DMS114 treated with DMSO at 0.1 percent for 48 hours (cell line): ENCODE data around the gene TMED4.
"Not testable (repeated sequence)": the region's sequence is repeated elsewhere in the genome, so short reads cannot be mapped to it uniquely, and the experiment has no call there.

Experiments used
- DNase-seq: peaks from one replicate; lab custom pipeline; 2025; ENCODE audit not compliant: unreplicated experiment; lab: John Stamatoyannopoulos, UW

Gene TMED4

DNA sequence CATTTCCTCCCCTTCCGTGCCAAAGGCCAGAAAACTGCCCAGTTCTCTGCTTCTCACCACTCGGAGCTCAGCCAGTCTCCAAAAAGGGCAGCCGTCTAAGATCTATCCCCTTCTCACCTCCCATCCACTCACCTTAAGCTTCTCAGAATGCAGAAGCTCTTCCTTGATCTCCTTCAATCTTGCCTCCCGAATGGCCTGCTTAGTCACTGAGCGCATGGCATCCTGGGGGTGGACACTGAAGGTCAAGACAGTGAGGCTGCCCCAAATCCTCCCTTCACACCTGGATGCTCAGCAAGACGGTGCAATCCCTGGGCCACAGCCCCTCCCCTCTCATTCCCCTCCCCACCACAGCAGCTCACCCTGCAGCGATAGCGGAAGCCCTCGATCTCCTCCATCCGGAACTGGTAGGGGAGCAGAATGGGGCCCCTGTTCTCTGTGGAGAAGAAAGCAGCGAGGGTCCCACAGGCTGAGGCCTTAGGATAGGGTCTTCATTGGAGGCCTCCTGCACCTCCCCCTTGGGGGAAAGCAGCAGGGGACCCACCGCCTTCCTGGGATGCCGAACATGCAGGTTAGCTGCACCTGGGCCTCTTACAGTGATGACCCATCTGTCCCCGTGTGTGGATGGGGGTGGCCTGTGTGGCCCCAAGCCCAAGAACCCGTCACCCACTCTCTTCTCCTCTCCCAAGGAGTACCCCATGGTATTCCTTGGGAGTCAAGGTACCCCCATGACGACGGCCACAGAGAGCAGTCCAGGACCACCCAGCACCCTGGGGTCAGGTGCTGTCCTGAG, 13.1 kb downstream of the TMED4 start:
- DNase-seq = no peak

GRCh38 chr7:44567884-44568283, 14.1 kb downstream of the TMED4 start:
- DNase-seq = no peak

GRCh38 chr7:44566680-44567079, 15.4 kb downstream of the TMED4 start:
- DNase-seq = no peak

GRCh38 chr7:44565795-44566559, 16.1 kb downstream of the TMED4 start:
- DNase-seq = no peak

DNA sequence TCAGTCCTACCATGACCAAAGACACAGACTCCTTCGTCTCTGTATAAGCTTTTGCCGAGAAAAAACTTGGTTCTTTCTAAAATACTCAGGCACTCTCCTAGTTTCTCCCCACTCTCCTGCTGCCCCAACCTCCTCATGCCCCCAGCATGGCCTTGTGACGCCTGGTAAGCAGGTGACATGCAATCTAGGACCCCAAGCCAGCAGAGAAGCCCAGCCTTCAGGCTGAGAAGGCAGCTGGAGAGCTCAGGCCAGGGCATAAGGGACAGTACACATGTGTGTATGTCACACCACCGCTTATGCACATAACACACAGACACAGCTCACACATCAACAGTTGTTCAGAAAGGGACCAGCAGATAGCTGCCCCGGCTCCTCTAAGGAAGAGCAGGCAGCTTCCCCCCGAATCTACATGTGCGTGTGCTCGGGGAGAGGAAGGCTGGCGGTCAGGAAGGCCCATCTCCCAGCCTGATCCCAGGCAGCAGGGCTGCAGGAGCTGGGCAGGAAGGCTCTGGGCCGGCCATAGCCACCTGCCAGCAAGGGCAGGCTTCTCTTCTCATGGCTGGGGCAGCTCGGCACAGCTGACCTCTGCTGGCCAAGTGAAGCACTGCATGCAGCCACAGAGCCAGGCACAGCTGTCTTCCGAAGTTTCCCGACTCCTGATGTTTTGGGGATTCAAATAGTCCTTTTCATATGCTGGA, 16.8 kb downstream of the TMED4 start:
- peak; percentile 49 for DNase-seq

GRCh38 chr7:44564606-44565005, 17.4 kb downstream of the TMED4 start:
- DNase-seq = no peak

GRCh38 chr7:44563171-44563679, 18.8 kb downstream of the TMED4 start:
- DNase-seq = no peak

DNA sequence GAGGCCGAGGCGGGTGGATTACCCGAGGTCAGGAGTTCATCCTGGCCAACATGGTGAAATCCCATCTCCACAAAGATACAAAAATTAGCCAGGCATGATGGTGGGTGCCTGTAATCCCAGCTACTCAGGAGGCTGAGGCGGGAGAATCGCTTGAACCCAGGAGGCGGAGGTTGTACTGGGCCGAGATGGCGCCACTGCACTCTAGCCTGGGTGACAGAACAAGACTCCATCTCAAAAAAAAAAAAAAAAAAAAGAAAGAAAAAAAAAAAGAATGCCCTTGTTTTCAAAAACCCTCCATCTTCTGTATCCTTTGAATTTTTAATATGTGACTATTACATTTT, 19.4 kb downstream of the TMED4 start:
- not testable (repeated sequence) for DNase-seq

DNA sequence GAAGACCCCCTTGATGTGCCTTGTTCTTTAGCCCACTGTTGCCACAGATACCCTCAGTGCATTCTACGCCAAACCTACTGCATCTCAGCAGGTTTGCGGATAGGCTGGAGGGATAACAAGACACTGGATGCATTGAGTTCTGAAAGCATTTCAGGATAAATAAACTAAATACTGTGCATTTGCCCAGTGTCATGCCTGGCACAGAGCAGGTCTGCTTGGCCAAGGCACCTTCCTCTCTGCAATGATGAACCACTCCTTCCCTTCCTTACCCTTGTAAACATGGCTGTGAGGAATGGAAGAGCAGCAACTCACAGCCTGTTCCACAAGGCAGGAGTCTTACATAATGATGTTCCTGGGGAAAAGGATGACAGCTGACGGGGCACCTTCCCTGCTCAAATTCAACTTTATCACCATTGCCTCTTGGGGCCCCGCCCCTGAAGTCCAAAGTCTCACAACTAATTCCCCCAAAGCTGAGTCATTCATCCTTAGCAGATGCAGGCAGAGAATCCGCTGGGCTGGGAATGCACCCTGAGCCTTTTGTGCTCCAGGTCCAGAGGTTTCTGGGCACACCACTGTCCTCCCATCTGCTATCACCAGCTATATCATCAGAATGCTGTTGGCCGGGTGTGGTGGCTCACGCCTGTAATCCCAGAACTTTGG, 19.9 kb downstream of the TMED4 start:
- DNase-seq = no peak

DNA sequence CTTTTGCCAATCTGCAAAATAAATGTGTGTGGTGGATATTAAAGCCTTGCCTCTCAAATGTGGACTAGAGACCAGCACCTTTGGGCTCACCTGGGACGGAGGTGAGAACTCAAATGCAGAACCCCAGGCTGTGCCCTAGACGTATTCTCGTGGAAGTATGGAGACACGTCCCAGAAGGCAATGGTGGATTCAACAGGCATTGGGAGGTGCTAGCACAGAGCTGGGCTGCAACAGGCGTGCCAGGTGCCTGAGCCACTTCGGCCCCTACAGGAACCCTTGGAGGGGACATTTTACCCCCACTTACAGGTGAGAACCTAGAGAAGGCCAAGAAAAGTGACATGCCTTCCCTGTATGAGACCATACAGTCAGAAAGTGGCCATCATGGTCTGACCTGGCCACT, 20.6 kb downstream of the TMED4 start:
- no peak for DNase-seq

DNA sequence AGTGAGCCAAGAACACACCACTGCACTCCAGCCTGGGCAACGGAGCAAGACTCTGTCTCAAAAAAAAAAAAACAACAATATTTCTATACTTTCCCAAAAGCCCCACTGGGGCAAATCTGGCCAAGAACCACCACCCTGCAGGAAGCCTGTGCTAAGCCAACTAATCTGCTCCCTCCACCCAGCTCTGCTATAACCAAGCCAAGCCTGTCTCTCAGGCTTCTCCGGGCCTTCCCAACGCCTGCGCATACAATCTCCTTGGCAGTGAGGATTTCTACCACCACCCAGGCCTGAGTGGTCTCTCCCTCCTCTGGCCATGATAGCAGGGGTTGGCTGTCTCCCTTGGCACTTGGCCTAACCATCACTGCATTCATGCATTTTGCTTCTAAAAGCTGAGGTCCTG, 22.5 kb downstream of the TMED4 start:
- no peak for DNase-seq

DNA sequence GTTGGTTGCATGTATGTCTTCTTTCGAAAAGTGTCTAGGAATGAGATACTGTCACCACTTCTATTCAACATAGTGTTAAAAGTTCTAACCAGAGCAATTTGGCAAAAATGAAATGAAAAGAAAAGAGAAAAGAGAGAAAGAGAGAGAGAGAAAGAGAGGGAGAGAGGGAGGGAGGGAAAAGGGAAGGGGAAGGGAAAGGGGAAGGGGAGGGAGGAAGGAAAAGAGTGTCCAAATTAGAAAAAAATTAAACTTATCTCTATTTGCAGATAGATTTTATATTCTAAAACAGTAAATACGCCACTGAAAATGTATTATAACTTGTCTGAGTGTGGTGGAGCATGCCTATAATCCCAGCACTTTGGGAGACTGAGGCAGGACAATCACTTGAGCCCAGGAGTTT, 24.5 kb downstream of the TMED4 start:
- no peak for DNase-seq

GRCh38 chr7:44555350-44555749, 26.7 kb downstream of the TMED4 start:
- no peak for DNase-seq

- DNase-seq = not testable (repeated sequence)
These were observed 29.5 kb downstream of the TMED4 start for GRCh38 chr7:44552473-44553005.

GRCh38 chr7:44549457-44549856, 32.6 kb downstream of the TMED4 start:
- DNase-seq = no peak

- DNase-seq = no peak
These were observed 33.1 kb downstream of the TMED4 start for GRCh38 chr7:44548893-44549292.

- DNase-seq = no peak
These were observed 34.3 kb downstream of the TMED4 start for GRCh38 chr7:44547536-44548231.

DNA sequence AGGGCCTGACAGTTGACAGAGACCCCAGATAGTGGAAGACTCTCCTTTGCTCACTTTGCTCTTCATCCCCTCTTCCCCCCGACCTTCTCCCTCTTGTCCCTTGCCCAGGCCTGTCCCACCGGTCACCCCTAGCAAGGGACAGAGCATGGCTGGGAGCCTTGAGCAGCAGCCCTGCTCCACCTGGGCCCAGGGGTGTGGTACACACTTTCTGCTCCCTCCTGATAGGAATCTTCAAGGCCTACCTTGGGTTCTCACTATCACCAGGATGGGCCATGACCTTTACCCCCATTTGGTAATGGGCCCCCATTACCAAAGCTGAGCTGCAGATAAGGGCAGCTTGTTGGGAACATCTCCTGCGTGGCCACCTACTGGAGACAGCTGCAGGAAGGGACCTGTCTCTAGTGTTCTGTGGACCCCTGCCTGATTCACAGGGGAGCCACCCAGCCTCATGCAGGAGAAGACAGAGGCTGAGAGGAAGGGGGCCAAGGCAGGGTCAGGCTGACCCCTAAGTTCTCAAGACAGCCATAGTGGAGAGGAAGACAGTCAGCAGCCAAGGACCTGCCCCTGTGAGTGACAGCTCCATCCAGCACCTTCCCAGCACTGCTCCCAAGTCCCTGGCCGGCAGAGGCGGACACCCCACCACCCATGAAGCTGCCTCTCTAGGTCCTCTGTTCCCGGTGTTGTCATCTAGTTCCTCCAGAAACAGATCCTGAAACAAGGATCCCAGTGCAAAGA, 40.0 kb downstream of the TMED4 start:
- DNase-seq = no peak

- no peak for DNase-seq
These were observed 40.8 kb downstream of the TMED4 start, which contains the start of gene NPC1L1 for GRCh38 chr7:44541028-44541869. Gene NPC1L1 (minus strand): TSS chr7:44541330. CDS start chr7:44541259, 71 bp downstream.
